Endothelial cell (in vitro differentiated cells): ENCODE data around the gene SKI. TPM values are rescaled to one million over a fixed set of nuclear protein-coding genes. Genes with fewer than 3 reads are reported as not detected.

Source experiments
- DNase-seq: peaks from one replicate; pipeline ENCODE4 v3.0.0; 2021; ENCODE audit warnings: low spot score
- H3K27ac Mint-ChIP-seq: one replicate; pipeline ENCODE4 v1.8.0; 2021; ENCODE audit warnings: mixed read lengths, inconsistent platforms; ENCODE audit not compliant: unreplicated experiment
- H3K27me3 Mint-ChIP-seq: one replicate; pipeline ENCODE4 v1.8.0; 2021; ENCODE audit warnings: mild to moderate bottlenecking, moderate library complexity, mixed read lengths, inconsistent platforms; ENCODE audit not compliant: unreplicated experiment
- H3K36me3 Mint-ChIP-seq: one replicate; pipeline ENCODE4 v1.8.0; 2021; ENCODE audit warnings: mild to moderate bottlenecking, low read depth, mixed read lengths, inconsistent platforms; ENCODE audit not compliant: unreplicated experiment
- H3K4me1 Mint-ChIP-seq: one replicate; pipeline ENCODE4 v1.8.0; 2021; ENCODE audit warnings: mild to moderate bottlenecking, mixed read lengths, inconsistent platforms; ENCODE audit not compliant: unreplicated experiment
- H3K4me3 Mint-ChIP-seq: one replicate; pipeline ENCODE4 v1.8.0; 2021; ENCODE audit warnings: mild to moderate bottlenecking, mixed read lengths, inconsistent platforms; ENCODE audit not compliant: unreplicated experiment
- H3K9me3 Mint-ChIP-seq: one replicate; pipeline ENCODE4 v1.8.0; 2021; ENCODE audit warnings: mixed read lengths, inconsistent platforms; ENCODE audit not compliant: unreplicated experiment
- CTCF ChIP-seq: fragments of 200-600 bp; sonication (generic); IDR thresholded peaks from one replicate; pipeline ENCODE4 v1.5.0; 2021; ENCODE audit warnings: antibody characterized with exemption; ENCODE audit not compliant: unreplicated experiment
- total RNA-seq: library from RNA; stranded (reverse); fragmentation: NEBNext Ultra II Directional; extraction: Animal tissue kit (Norgen Biotek cat#: 25700); gene quantifications from one replicate; pipeline ENCODE4 v1.2.1, GENCODE V29; 2021; ENCODE audit not compliant: unreplicated experiment

SKI gene
- total RNA-seq, 1 donor from 2014 or later = 73.3 TPM

GRCh38 chr1:2316451-2316961 is 88.4 kb downstream of the SKI start:
- Mint-ChIP-seq H3K27me3 (peaks cover 4% of the 10 kb centered on the region), H3K4me1 (no peaks in the 10 kb centered on the region), H3K36me3 (no peaks in the 10 kb centered on the region), H3K27ac (no peak overlapping the region), H3K9me3 (no peaks in the 10 kb centered on the region), H3K4me3 (no peak overlapping the region)
- no peak for TF ChIP-seq CTCF
- DNase-seq = no peak

GRCh38 chr1:2317230-2318065 is 89.3 kb downstream of the SKI start:
- Mint-ChIP-seq H3K27me3 (peaks cover 4% of the 10 kb centered on the region), H3K9me3 (no peaks in the 10 kb centered on the region), H3K36me3 (no peaks in the 10 kb centered on the region), H3K27ac (peak overlapping the region; percentile 84), H3K4me3 (no peak overlapping the region), H3K4me1 (no peaks in the 10 kb centered on the region)
- no peak for TF ChIP-seq CTCF
- no peak for DNase-seq

GRCh38 chr1:2318314-2319278 is 90.5 kb downstream of the SKI start:
- no peaks in the 10 kb centered on the region for H3K4me1 Mint-ChIP-seq
- TF ChIP-seq CTCF = no peak
- no peak overlapping the region for H3K4me3 Mint-ChIP-seq
- no peak for DNase-seq
- no peaks in the 10 kb centered on the region for H3K36me3 Mint-ChIP-seq
- H3K27ac Mint-ChIP-seq = no peak overlapping the region
- peaks cover 3% of the 10 kb centered on the region for H3K27me3 Mint-ChIP-seq
- H3K9me3 Mint-ChIP-seq = no peaks in the 10 kb centered on the region

GRCh38 chr1:2319291-2319690 is 91.2 kb downstream of the SKI start:
- Mint-ChIP-seq H3K4me3 (no peak overlapping the region), H3K4me1 (no peaks in the 10 kb centered on the region), H3K36me3 (no peaks in the 10 kb centered on the region), H3K9me3 (no peaks in the 10 kb centered on the region), H3K27ac (no peak overlapping the region), H3K27me3 (peaks cover 3% of the 10 kb centered on the region)
- no peak for TF ChIP-seq CTCF
- DNase-seq = no peak
